NCI-H2029 (cell line): Measurements from ENCODE around the gene UHRF1.

Source experiments
- DNase-seq: peaks from one replicate; lab custom pipeline; 2025; lab: John Stamatoyannopoulos, UW

The UHRF1 gene

GRCh38 chr19:4988770-4989251, 79.5 kb downstream of the UHRF1 start:
- peak; percentile 36 for DNase-seq

GRCh38 chr19:4990306-4990705, 81.0 kb downstream of the UHRF1 start:
- DNase-seq = no peak

GRCh38 chr19:4991538-4991937, 82.2 kb downstream of the UHRF1 start:
- DNase-seq = no peak

DNA sequence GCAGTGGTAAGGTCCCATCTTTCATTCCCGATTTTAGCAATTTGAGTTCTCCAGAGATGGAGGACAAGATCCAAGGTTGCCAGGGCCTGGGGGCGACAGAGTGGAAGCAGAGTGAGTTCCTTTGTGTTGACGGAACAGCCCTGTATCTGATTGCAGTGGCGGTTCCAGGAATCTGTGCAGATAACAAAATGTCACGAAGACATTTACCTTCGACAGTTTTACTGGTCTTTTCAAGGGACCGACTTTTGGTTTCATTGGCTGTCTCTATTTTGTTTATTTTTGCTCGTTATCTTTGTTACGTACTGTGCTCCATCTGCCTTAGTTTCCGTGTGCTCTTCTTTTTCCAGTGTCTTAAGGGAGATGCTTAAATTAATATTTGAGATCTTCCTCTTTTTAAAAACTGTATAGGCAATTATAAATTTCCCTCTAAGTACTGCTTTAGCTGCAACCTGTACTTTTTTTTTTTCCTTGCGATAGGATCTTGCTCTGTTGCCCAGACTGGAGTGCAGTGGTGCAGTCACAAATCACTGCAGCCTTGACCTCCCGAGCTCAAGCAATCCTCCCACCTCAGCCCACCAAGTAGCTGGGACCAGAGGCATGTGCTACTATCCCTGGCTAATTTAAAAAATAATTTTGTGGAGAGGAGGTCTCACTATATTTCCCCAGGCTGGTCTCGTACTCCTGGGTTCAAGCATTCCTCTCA, 82.8 kb downstream of the UHRF1 start:
- DNase-seq = no peak

GRCh38 chr19:4993683-4994082, 84.4 kb downstream of the UHRF1 start:
- DNase-seq = peak; percentile 57

- DNase-seq = no peak
Observed at GRCh38 chr19:4996701-4997100, 87.4 kb downstream of the UHRF1 start.

DNA sequence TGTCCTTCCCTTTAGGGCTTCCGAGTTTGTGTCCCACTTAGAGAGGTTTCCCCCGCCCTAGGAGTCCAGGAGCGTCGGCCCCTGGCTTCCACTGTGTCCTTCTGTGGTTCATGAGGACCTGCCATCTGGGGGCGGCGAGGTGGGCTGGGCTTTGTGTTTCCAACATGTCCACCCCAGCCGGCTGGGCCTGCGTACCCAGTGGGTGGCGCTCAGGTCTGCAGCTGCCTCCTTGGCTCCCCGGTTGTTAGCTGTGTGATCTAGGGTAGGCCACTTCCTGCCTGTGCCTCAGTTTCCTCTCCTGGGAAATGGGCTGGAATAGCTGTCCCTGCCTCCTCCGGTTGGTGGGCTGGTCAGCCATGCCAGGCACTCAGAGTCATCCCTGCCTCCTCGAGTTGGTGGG, 88.0 kb downstream of the UHRF1 start:
- DNase-seq = no peak

- no peak for DNase-seq
Observed at GRCh38 chr19:5000120-5000611, 90.9 kb downstream of the UHRF1 start.

GRCh38 chr19:5001615-5002014, 92.3 kb downstream of the UHRF1 start:
- no peak for DNase-seq

- DNase-seq = peak; percentile 18
Observed at GRCh38 chr19:5002143-5002542, 92.8 kb downstream of the UHRF1 start.

DNA sequence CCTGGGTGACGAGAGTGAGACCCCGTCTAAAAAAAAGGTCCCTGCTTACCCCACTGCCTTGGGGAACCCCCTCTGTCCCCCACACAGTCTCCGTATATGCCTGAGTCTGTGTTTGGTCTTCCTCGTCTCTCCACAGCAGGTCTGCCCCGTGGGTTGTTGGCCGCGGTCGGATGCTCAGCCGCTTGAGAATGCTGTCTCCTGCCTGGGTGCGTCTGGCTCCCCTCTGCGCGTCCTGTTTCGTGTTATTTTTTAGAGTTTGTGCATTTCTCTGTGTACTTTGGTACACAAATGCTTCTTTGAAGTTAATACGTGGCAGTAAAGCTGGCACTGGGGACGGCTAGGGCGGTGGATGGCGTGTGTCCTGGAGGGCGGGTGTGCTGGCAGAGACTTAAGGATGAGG, 94.5 kb downstream of the UHRF1 start:
- DNase-seq = no peak

DNA sequence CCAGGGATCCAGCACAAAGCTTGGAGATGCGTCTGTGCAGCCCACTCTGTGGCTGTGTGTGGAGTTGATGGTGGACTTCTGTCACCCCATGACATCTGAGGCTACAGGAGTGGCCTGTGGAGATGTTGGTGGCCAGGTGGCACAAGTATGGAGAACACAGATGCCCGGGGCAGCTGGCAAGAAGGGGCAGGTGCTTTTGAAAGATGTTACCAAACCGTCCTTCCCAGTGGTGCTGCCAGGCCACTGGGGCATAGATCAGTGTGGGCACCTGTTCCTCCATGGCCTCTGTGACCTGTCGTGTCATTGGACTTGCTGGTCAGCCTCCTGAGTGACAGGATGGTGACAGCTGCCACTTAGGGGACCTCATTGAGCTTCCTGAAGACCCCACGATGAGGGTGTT, 95.8 kb downstream of the UHRF1 start:
- no peak for DNase-seq

DNA sequence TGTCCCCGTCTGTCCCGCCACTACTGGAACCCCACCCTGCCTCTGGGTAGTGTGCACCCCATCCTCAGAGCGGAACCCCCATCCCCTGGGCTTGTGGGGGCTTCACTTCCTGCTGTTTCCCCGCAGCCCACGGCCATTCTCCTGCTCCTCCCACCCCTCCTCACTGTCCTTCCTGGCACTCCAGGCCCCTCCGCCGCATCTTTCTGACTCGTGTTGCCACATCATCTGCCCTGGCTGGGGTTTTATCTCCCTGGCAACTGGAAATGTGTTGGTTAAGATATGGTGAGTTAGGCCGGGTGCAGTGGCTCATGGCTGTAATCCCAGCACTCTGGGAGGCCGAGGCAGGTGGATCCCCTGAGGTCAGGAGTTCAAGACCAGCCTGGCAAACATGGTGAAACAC, 96.9 kb downstream of the UHRF1 start:
- no peak for DNase-seq

GRCh38 chr19:5006821-5007220, 97.5 kb downstream of the UHRF1 start:
- no peak for DNase-seq
